Adrenal gland (tissue), 5 donors: ENCODE measurements around the gene ANO2.

ENCODE experiments used
- POLR2A ChIP-seq, 2 donors: fragments of 450-650 bp; IDR thresholded peaks; one replicate each; pipeline ENCODE4 v1.6.1; 2017; ENCODE audit warnings: antibody characterized with exemption in 2 of 2, mild to moderate bottlenecking in 2 of 2, moderate library complexity in 1 of 2
- TF ChIP-seq, protein P1 (sequence below), 6 experiments: fragments of 450-650 bp in 4 of 6; fragments of 200-600 bp in 2 of 6; sonication (generic) in 1 of 6; IDR thresholded peaks; 1 replicate in 5 of 6; 2 replicates in 1 of 6; pipeline versions ENCODE4 v1.5.1 to v1.8.0; 2016 to 2021; ENCODE audit warnings: antibody characterized with exemption in 6 of 6, mild to moderate bottlenecking in 2 of 6, moderate library complexity in 1 of 6
- donor health status: DM: no; HTN: no; CAD: no.

DNA sequence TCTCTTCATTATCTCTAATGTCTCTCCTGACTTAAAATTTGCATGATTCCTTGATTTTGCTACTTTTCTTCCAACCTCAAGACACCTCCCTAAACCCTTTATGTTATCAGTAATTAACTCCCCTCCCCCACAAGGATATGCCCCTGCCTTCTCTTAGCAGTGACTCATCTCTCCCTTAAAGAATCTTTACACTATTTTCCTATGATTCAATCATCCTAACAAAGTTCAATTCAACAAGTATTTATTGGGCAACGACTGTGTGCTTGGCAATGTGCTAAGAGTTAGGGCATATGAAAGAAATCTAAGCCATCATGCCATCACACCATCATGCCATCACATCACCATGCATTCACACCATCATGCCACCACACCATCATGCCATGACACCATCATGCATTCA is 80.1 kb downstream of the ANO2 start:
- TF ChIP-seq, protein P1, sequence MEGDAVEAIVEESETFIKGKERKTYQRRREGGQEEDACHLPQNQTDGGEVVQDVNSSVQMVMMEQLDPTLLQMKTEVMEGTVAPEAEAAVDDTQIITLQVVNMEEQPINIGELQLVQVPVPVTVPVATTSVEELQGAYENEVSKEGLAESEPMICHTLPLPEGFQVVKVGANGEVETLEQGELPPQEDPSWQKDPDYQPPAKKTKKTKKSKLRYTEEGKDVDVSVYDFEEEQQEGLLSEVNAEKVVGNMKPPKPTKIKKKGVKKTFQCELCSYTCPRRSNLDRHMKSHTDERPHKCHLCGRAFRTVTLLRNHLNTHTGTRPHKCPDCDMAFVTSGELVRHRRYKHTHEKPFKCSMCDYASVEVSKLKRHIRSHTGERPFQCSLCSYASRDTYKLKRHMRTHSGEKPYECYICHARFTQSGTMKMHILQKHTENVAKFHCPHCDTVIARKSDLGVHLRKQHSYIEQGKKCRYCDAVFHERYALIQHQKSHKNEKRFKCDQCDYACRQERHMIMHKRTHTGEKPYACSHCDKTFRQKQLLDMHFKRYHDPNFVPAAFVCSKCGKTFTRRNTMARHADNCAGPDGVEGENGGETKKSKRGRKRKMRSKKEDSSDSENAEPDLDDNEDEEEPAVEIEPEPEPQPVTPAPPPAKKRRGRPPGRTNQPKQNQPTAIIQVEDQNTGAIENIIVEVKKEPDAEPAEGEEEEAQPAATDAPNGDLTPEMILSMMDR (IDR thresholded peaks at IDR 0.05), result no peak
- no peak for TF ChIP-seq POLR2A (IDR thresholded peaks at IDR 0.05)
